ENCODE measurements around the gene PRKN. TPM values are rescaled to one million over a fixed set of nuclear protein-coding genes. Genes with fewer than 3 reads are reported as not detected.
A peak's percentile ranks its signal among the peaks of the same experiment; 100 is the strongest.

The PRKN gene
- total RNA-seq, 3 donors from 2014 or later, result 5.2 to 10.2 (median 8.1) TPM

GRCh38 chr6:162618448-162619002, 109.0 kb downstream of the PRKN start:
- Histone ChIP-seq H3K4me3 (no peak overlapping the region), H3K4me1 (ENCODE audit: low read depth) (peaks cover 4% of the 10 kb centered on the region), H3K36me3 (ENCODE audit: low read depth) (no peaks in the 10 kb centered on the region), H3K9me3 (no peaks in the 10 kb centered on the region)
- ATAC-seq, result no peak
- DNase-seq, result no peak
- no peak for TF ChIP-seq CTCF (IDR thresholded peaks at IDR 0.05)
- intact Hi-C loops (cut with DNase I, micrococcal nuclease), result no loop called here

- intact Hi-C loops (cut with DNase I, micrococcal nuclease), result no loop called here
- peaks cover 4% of the 10 kb centered on the region for H3K4me1 ChIP-seq (ENCODE audit: low read depth)
- ATAC-seq, result no peak
- peak in 1 of 3 donors; percentile 10 for DNase-seq
- no peak overlapping the region for H3K4me3 ChIP-seq
- no peaks in the 10 kb centered on the region for H3K9me3 ChIP-seq
- TF ChIP-seq CTCF (IDR thresholded peaks at IDR 0.05), result no peak
- H3K36me3 ChIP-seq (ENCODE audit: low read depth), result no peaks in the 10 kb centered on the region
Measured at GRCh38 chr6:162615016-162615705, 112.4 kb downstream of the PRKN start.

- intact Hi-C loops (cut with DNase I, micrococcal nuclease), result no loop called here
- H3K36me3 ChIP-seq (ENCODE audit: low read depth), result no peaks in the 10 kb centered on the region
- TF ChIP-seq CTCF (IDR thresholded peaks at IDR 0.05), result no peak
- ATAC-seq, result no peak
- peaks cover 4% of the 10 kb centered on the region for H3K4me1 ChIP-seq (ENCODE audit: low read depth)
- no peak overlapping the region for H3K4me3 ChIP-seq
- no peak for DNase-seq
- H3K9me3 ChIP-seq, result no peaks in the 10 kb centered on the region
Measured at GRCh38 chr6:162613310-162613709, 114.3 kb downstream of the PRKN start.

GRCh38 chr6:162612613-162613012, 115.0 kb downstream of the PRKN start:
- Histone ChIP-seq H3K4me1 (ENCODE audit: low read depth) (peaks cover 4% of the 10 kb centered on the region), H3K4me3 (no peak overlapping the region), H3K36me3 (ENCODE audit: low read depth) (no peaks in the 10 kb centered on the region), H3K9me3 (no peaks in the 10 kb centered on the region)
- DNase-seq (no peak), ATAC-seq (no peak)
- intact Hi-C loops (cut with DNase I, micrococcal nuclease), result no loop called here
- TF ChIP-seq CTCF (IDR thresholded peaks at IDR 0.05), result no peak

- Histone ChIP-seq H3K4me3 (no peak overlapping the region), H3K36me3 (ENCODE audit: low read depth) (no peaks in the 10 kb centered on the region), H3K9me3 (no peaks in the 10 kb centered on the region), H3K4me1 (ENCODE audit: low read depth) (no peaks in the 10 kb centered on the region)
- ATAC-seq (no peak), DNase-seq (no peak)
- intact Hi-C loops (cut with DNase I, micrococcal nuclease), result no loop called here
- no peak for TF ChIP-seq CTCF (IDR thresholded peaks at IDR 0.05)
Measured at GRCh38 chr6:162610351-162610750, 117.2 kb downstream of the PRKN start.
